ENCODE data around the gene SERPINB3. TPM values are rescaled to one million over a fixed set of nuclear protein-coding genes. Genes with fewer than 3 reads are reported as not detected.
"Not testable (repeated sequence)": the region's sequence is repeated elsewhere in the genome, so short reads cannot be mapped to it uniquely, and the experiment has no call there.

SERPINB3 gene
- total RNA-seq, 1 donor from 2014 or later = not detected

- no peak for DNase-seq (ENCODE audit: low read depth)
Observed at GRCh38 chr18:63648241-63648640, 13.5 kb downstream of the SERPINB3 start.

GRCh38 chr18:63646936-63647335, 14.8 kb downstream of the SERPINB3 start:
- DNase-seq (ENCODE audit: low read depth) = no peak

GRCh38 chr18:63644694-63645093, 17.0 kb downstream of the SERPINB3 start:
- not testable (repeated sequence) for DNase-seq (ENCODE audit: low read depth)

GRCh38 chr18:63644142-63644541, 17.6 kb downstream of the SERPINB3 start, which contains the start of gene SERPINB4:
SERPINB4 (minus strand) TSS chr18:63644256; CDS start chr18:63643577, 679 bp downstream.
- not testable (repeated sequence) for DNase-seq (ENCODE audit: low read depth)

DNA sequence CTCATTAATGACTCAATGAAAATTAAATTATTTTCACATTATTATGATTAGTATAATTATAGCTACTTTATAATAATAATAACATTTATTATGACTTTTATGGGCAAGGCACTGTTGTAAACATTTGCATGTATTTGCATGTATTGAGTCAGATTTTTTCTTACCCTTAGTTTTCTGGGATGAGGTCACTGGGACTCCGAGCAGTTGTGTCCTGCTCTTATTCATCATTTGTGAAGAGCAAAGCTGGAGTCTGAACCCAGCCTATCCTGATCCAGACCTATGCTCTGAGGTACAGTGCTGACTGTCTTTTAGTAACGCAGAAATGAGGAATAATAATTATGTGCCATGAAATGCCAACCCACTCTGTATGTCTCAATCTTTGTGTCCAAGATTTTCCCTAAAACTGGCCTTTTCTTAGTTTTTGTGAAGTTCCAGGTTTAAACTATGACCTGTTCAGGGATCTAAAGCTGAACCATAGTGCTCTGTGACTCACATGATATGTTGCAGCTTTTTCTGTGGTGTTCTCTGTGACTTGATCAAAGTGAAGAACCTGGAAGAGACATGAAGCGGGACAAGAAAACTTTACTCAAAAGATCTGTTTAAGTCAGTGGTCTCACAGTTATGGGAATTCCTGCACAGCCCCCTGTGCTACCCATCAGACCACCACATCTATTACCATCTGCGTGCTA, 18.9 kb downstream of the SERPINB3 start:
- not testable (repeated sequence) for DNase-seq (ENCODE audit: low read depth)

DNA sequence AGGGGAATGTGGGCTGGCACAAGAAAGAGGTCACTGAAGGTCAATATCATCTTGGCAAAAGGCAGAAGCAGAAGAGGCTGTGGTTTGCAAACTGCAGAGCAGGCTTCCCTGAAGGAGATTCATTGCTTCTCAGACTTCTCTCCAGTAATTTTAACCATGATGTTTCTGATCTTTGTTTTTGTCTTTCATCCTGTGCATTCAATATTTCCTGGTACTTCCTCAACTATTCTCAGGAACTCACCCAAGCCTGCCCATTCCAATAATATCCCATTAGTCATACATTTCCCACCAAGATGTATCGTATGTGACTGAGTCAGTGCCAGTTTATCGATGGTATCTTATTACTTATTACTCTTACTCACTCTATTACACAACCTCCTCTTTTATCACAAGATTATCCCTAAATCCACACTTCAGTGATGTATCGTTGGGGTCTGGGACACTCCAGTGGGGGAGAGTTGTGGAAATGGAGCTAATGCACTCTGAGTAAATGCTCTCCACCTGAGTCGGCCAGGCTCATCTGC, 20.5 kb downstream of the SERPINB3 start:
- DNase-seq (ENCODE audit: low read depth) = peak; percentile 34

DNA sequence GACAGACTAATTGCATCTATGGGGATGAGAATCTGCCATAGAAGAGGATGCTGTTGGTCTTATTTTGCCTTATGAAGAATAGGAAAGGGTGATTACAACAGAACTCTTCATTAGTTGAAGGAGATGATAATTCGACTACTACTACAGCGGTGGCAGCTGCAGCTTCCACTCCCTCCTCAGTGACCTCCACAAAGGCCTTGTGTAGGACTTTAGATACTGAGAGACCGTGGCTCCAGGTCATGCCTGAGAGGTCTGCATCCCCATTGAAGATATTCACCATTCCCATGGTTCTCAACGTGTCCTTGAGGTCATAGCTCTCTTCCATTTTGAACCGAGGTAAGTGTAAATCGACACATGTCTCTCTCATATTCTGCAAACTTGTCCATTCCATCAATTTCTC, 24.0 kb downstream of the SERPINB3 start:
- DNase-seq (ENCODE audit: low read depth) = no peak

GRCh38 chr18:63627819-63628218, 33.9 kb downstream of the SERPINB3 start:
- DNase-seq (ENCODE audit: low read depth) = no peak

DNA sequence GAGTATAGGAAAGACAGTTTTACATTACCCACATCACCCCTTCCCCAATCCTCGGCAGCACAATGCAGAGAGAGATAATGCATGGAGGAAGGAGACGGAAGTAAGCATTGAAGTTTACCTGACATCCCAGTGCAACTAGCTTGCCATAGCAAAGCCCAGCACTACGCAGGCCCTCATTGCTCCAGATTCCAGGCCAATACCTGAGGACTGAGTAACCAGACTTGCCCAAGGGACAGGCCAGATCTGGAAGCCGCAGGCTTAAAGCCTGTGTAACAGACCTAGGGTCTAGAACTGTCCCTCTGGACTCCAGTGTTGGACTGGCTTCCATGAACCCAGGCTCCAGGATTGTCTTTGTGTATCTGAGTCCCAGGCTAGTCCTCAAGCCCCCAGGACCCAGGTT, 35.3 kb downstream of the SERPINB3 start:
- no peak for DNase-seq (ENCODE audit: low read depth)

DNA sequence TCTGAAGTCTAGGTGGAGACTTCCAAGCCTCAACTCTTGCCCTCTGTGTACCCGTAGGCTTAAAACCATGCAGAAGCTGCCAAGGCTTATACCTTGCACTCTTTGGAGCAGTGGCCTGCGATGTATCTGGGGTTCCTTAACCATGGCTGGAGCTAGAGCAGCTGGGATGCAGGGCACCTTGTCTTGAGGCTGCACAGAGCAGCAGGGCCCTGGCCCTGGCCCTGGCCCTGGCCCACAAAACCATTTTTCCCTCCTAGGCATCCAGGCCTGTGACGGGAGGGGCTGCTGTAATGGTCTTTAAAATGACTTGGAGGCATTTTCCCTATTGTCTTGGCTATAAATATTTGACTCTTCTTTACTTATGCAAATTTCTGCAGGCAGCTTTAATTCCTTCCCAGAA, 36.8 kb downstream of the SERPINB3 start:
- no peak for DNase-seq (ENCODE audit: low read depth)

DNA sequence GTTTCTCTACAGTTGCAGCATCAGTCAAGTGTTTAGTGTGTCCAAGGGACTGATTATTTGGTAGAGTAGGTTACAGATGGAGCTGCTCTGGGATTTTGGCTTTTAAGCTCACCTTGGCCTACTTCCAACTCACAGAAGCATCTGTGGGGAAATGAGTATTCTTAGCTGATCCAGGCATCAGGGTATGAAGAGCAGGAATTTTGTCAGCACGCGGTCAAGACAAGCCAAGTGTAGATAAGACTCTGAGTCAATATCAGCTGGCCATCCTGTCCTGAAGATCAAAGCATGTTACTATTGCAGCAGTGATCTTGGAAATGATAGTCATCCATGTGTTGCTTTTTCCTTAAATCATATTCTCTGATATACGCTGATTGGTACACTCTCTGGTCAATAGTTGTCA, 42.0 kb downstream of the SERPINB3 start:
- no peak for DNase-seq (ENCODE audit: low read depth)

GRCh38 chr18:63617915-63618234, 43.8 kb downstream of the SERPINB3 start:
- no peak for DNase-seq (ENCODE audit: low read depth)

GRCh38 chr18:63617049-63617914, 44.4 kb downstream of the SERPINB3 start:
- no peak for DNase-seq (ENCODE audit: low read depth)

DNA sequence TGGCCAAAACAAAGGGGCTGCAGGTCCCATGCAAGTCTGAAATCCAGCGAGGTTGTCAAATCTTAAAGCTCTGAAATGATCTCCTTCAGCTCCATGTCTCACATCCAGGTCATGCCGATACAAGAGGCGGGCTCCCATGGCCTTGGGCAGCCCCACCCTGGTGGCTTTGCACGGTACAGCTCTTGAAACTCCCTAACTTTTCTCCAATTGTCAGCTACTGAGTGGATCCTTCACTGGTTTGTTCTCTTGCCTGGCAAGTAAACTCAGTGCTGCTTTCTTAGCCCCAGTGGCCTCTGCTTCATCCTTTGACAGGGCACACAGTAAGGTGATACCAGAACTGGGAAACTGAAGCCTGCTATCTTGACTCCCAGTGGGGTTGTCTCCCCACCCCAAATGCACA, 48.3 kb downstream of the SERPINB3 start:
- DNase-seq (ENCODE audit: low read depth) = no peak

DNA sequence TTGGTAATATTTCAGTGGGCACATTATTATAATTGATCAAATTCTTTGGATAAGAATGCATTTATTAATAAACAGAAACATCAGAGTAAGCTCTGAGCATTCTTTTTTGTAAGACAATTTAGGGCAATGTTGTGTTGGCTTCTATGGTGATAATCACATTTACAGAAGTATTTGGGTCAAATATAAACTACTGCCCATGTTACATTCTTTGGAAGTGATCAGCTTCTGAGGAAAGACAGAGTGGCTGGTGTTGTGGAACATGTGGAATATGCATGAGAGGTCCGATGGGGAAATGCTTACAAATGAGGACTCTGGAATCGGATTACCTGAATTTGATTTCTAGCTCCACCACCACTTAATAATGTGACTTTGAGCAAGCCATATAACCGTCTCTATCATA, 55.2 kb downstream of the SERPINB3 start:
- no peak for DNase-seq (ENCODE audit: low read depth)

Other genes with a start within 250 kb of the SERPINB3 start
- 18.8 and 19.6 TPM in 2 replicates for gene VPS4B, start 239.4 kb downstream of the SERPINB3 start, total RNA-seq
- not detected in 2 replicates for gene SERPINB5, start 184.9 kb downstream of the SERPINB3 start, total RNA-seq
- gene SERPINB12, start 119.5 kb downstream of the SERPINB3 start, total RNA-seq = 0.68 and 1.9 TPM in 2 replicates
- not detected in 2 replicates for gene SERPINB13, start 74.5 kb downstream of the SERPINB3 start, total RNA-seq
- gene SERPINB4, start 17.6 kb downstream of the SERPINB3 start, total RNA-seq = not detected in 2 replicates
- not detected in 2 replicates for gene SERPINB11, start 41.1 kb upstream of the SERPINB3 start, total RNA-seq
- gene SERPINB7, start 113.5 kb upstream of the SERPINB3 start, total RNA-seq = 4.5 and 6.4 TPM in 2 replicates
- gene SERPINB2, start 225.8 kb upstream of the SERPINB3 start, total RNA-seq = 0.40 and 1.3 TPM in 2 replicates
- gene SERPINB10, start 246.1 kb upstream of the SERPINB3 start, total RNA-seq = not detected in 2 replicates

Measured in myocyte (in vitro differentiated cells).